Measurements from ENCODE around the gene SMIM30.

The SMIM30 gene

GRCh38 chr7:113099284-113099919 lies 19.0 kb downstream of the SMIM30 start:
- DNase-seq, result no peak

- no peak for DNase-seq
Measured at GRCh38 chr7:113094517-113095249, 23.7 kb downstream of the SMIM30 start.

GRCh38 chr7:113093561-113093960 lies 24.8 kb downstream of the SMIM30 start:
- no peak for DNase-seq

- no peak for DNase-seq
Measured at GRCh38 chr7:113092762-113093161, 25.6 kb downstream of the SMIM30 start.

GRCh38 chr7:113087071-113087998 lies 31.0 kb downstream of the SMIM30 start:
- DNase-seq, result peak; percentile 38

GRCh38 chr7:113086431-113086888 lies 31.9 kb downstream of the SMIM30 start, which contains the start of gene GPR85:
TSS of gene GPR85 (minus strand) at chr7:113086827. CDS start at chr7:113084721, 2,106 bp downstream.
- no peak for DNase-seq

GRCh38 chr7:113085781-113086390 lies 32.5 kb downstream of the SMIM30 start:
- DNase-seq, result no peak

GRCh38 chr7:113084496-113085172 lies 33.7 kb downstream of the SMIM30 start:
- DNase-seq, result no peak

GRCh38 chr7:113083816-113084495 lies 34.4 kb downstream of the SMIM30 start:
- DNase-seq, result no peak

- DNase-seq, result no peak
Measured at GRCh38 chr7:113083132-113083815, 35.1 kb downstream of the SMIM30 start.

GRCh38 chr7:113078331-113078730 lies 40.0 kb downstream of the SMIM30 start:
- DNase-seq, result no peak

GRCh38 chr7:113076703-113077102 lies 41.7 kb downstream of the SMIM30 start:
- no peak for DNase-seq

- DNase-seq, result no peak
Measured at GRCh38 chr7:113071465-113071864, 46.9 kb downstream of the SMIM30 start.

All from NCI-H226 (cell line).